Heart left ventricle (tissue), 16 donors: ENCODE measurements around the gene ITIH6. TPM values are rescaled to one million over a fixed set of nuclear protein-coding genes. Genes with fewer than 3 reads are reported as not detected.

Source experiments
- ATAC-seq, 4 donors: fragments of 200-7000 bp; cut with Tn5 transposase; one replicate each; pipeline ENCODE4 v1.9.1; 2020 to 2022; ENCODE audit warnings: moderate library complexity in 4 of 4, mild to moderate bottlenecking in 3 of 4, moderate number of reproducible peaks in 1 of 4
- DNase-seq, 5 donors: peaks; one replicate each; pipeline ENCODE4 v3.0.0-alpha.2; 2020
- H3K27ac ChIP-seq, 12 donors: fragments of 200-600 bp; sonication (generic) in 4 of 12; one replicate each; pipeline versions ENCODE4 v1.5.0 to v1.8.0; 2016 to 2022; ENCODE audit warnings: mild to moderate bottlenecking in 2 of 12
- H3K27me3 ChIP-seq, 9 donors: fragments of 200-600 bp; sonication (generic) in 2 of 9; one replicate each; pipeline versions ENCODE4 v1.5.1 to v1.8.0; 2016 to 2022; ENCODE audit warnings: mild to moderate bottlenecking in 3 of 9
- H3K36me3 ChIP-seq, 9 donors: fragments of 200-600 bp; sonication (generic) in 2 of 9; one replicate each; pipeline versions ENCODE4 v1.5.0 to v1.8.0; 2018 to 2022; ENCODE audit warnings: mild to moderate bottlenecking in 2 of 9
- H3K4me1 ChIP-seq, 12 donors: fragments of 200-600 bp; sonication (generic) in 4 of 12; one replicate each; pipeline versions ENCODE4 v1.5.0 to v1.8.0; 2016 to 2022; ENCODE audit warnings: mild to moderate bottlenecking in 3 of 12
- H3K4me3 ChIP-seq, 12 donors: fragments of 200-600 bp; sonication (generic) in 4 of 12; one replicate each; pipeline versions ENCODE4 v1.5.0 to v1.8.0; 2017 to 2022; ENCODE audit warnings: mild to moderate bottlenecking in 9 of 12, moderate library complexity in 4 of 12
- H3K9me3 ChIP-seq, 12 donors: fragments of 200-600 bp; sonication (generic) in 4 of 12; one replicate each; pipeline versions ENCODE4 v1.5.0 to v1.8.0; 2016 to 2022; ENCODE audit warnings: mild to moderate bottlenecking in 1 of 12
- POLR2A ChIP-seq, 2 donors: fragments of 450-650 bp; IDR thresholded peaks; one replicate each; pipeline ENCODE4 v1.6.1; 2017; ENCODE audit warnings: antibody characterized with exemption in 2 of 2, mild to moderate bottlenecking in 2 of 2, moderate library complexity in 2 of 2
- whole genome bisulfite sequencing, 4 donors: extraction: QIAGEN DNeasy Blood & Tissue Kit in 2 of 4; methylation state at CpG; one replicate each; pipeline versions ENCODE4 v1.1.5 to v1.1.7; 2013 to 2018; 5-methylcytosine and 5-hydroxymethylcytosine counted together
- intact Hi-C, 10 donors: fragments of 100-400 bp; cut with DNase I; formaldehyde crosslinking; loops; one replicate each; pipeline versions ENCODE4 v1.11.1 to v1.14.2; 2022
- polyA plus RNA-seq, 2 donors: library from polyadenylated mRNA; stranded (reverse); fragments of 200-250 nt; gene quantifications; one replicate each; pipeline ENCODE4 v1.2.3, GENCODE V29; 2013
- total RNA-seq, 9 donors: library from RNA; depleted of rRNA in 2 of 9; stranded (reverse); fragments of >200 nt in 2 of 9; fragmentation: NEBNext Ultra II Directional in 3 of 9; extraction: Animal tissue kit (Norgen Biotek cat#: 25700) in 3 of 9; gene quantifications; one replicate each; pipeline versions ENCODE4 v1.1.0 to v1.2.4, GENCODE V29; 2016 to 2023
- TF ChIP-seq, protein P1 (sequence below), 12 donors: fragments of 200-600 bp; sonication (generic) in 4 of 12; IDR thresholded peaks; one replicate each; pipeline versions ENCODE4 v1.5.0 to v1.8.0; 2018 to 2022; ENCODE audit warnings: antibody characterized with exemption in 12 of 12, mild to moderate bottlenecking in 5 of 12
- donor health status: ischemic (EF 13 %, LVEDD 7.1; RV severe dilation, severe dysfunction).
- donor health status: healthy with polysubstance abuse.
- donor health status: DM: no; HTN: yes; CAD: no.
- donor health status: DM: no; HTN: no; CAD: no.
- donor health status: ischemic (EF 25% LVEDD 6.9; RV normal size, moderate dysfunction).
- donor health status: ischemic (EF 25% LVEDD 5.7; RV mildly dilated, moderate dysfunction).
- donor health status: healthy.
- donor health status: DM: yes; HTN: yes; CAD: no.
- donor health status: ischemic (EF 35%, LVEDD 5.7; RV mildly dilated, moderate dysfunction).
- donor health status: nonischemic (EF 11% LVEDD 7.7; RV severe dilation, severe dysfunction).
- donor health status: DM: yes; HTN: yes; CAD: no.
- donor health status: PGD.
- donor health status: ischemic (EF 29% LVEDD 5.4; RV normal size, mild dysfunction).
- donor health status: nonischemic (EF 23%, LVEDD 6.1; RV moderate dilation, normal function).

The ITIH6 gene
- total and polyA plus RNA-seq, 11 donors, result not detected

DNA sequence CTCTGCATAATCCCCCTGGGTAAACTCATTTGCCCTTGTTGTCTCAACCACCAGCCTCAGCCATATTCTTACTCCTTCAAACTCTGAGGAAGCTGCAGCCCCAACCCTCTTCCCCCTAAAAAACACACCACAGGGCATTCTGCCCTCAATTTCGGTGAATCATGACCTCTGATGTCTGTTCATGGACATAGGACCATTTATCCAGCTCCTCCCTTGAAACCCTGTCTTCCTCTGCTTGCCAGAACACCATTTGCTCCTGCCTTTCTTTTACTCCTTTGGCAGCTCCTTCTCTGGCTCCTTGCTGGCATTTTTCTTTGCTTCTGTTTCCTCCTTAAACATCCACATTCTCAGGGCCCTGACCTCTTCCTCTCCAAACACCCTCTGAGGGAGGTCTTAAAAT is 87.1 kb downstream of the ITIH6 start:
- ATAC-seq (no peak), DNase-seq (no peak)
- TF ChIP-seq POLR2A (IDR thresholded peaks at IDR 0.05), result no peak
- TF ChIP-seq, protein P1, sequence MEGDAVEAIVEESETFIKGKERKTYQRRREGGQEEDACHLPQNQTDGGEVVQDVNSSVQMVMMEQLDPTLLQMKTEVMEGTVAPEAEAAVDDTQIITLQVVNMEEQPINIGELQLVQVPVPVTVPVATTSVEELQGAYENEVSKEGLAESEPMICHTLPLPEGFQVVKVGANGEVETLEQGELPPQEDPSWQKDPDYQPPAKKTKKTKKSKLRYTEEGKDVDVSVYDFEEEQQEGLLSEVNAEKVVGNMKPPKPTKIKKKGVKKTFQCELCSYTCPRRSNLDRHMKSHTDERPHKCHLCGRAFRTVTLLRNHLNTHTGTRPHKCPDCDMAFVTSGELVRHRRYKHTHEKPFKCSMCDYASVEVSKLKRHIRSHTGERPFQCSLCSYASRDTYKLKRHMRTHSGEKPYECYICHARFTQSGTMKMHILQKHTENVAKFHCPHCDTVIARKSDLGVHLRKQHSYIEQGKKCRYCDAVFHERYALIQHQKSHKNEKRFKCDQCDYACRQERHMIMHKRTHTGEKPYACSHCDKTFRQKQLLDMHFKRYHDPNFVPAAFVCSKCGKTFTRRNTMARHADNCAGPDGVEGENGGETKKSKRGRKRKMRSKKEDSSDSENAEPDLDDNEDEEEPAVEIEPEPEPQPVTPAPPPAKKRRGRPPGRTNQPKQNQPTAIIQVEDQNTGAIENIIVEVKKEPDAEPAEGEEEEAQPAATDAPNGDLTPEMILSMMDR (IDR thresholded peaks at IDR 0.05), result no peak
- 29 to 71% (median 44%) methylated on average over 1 of the region's 1 CpG for WGBS, 4 donors
- H3K9me3 ChIP-seq, result no peaks in the 10 kb centered on the region
- peaks cover 0 to 3% (median 0%) of the 10 kb centered on the region in 9 donors for H3K27me3 ChIP-seq
- no peak overlapping the region for H3K27ac ChIP-seq
- intact Hi-C loops, result no loop called here
- H3K36me3 ChIP-seq, result no peaks in the 10 kb centered on the region
- no peaks in the 10 kb centered on the region for H3K4me1 ChIP-seq
- H3K4me3 ChIP-seq, result no peak overlapping the region

DNA sequence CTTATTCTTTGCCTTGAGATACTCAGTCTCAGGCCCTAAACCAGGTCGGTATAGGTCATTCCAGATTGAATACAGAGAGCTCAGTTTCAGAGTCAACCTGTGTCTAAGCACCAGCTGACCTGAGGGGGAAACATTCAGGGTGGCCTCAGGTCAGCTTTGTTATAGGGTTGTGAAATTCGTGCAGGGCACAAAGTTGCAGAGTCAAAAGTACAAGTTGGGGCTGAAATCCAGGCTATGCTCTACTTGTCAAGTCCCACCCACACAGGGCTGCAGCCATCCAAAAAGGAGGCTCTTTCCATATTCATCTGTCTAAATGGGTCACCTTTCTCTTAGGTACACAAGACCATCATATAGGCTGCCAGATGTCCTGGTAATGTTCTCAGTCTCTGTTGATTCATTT is 89.7 kb downstream of the ITIH6 start:
- Histone ChIP-seq H3K27me3 (peaks cover 0 to 10% (median 0%) of the 10 kb centered on the region in 9 donors), H3K27ac (no peak overlapping the region), H3K4me3 (no peak overlapping the region), H3K36me3 (no peaks in the 10 kb centered on the region), H3K9me3 (no peaks in the 10 kb centered on the region), H3K4me1 (no peaks in the 10 kb centered on the region)
- TF ChIP-seq, protein P1 (IDR thresholded peaks at IDR 0.05), result no peak
- no peak for TF ChIP-seq POLR2A (IDR thresholded peaks at IDR 0.05)
- no peak for DNase-seq
- WGBS, 4 donors, result 34 to 74% (median 61%) methylated on average over 2 of the region's 2 CpGs
- no peak for ATAC-seq
- intact Hi-C loops, result no loop called here

Other genes starting within 250 kb of the ITIH6 start
- 100 to 1,000 TPM in 5 of 9 donors, 10 to 100 TPM in 4; 80.7 to 126 (median 102) TPM for gene MAGED2, start 9.5 kb upstream of the ITIH6 start, total RNA-seq
- 10 to 100 TPM; 59.3 to 90.9 TPM for gene MAGED2, start 9.5 kb upstream of the ITIH6 start, polyA plus RNA-seq
- 1 to 10 TPM; 1.0 to 6.2 (median 2.5) TPM for gene TRO, start 122.6 kb upstream of the ITIH6 start, total RNA-seq
- gene TRO, start 122.6 kb upstream of the ITIH6 start, polyA plus RNA-seq, result 1 to 10 TPM; 1.3 to 2.5 TPM
- 1 to 10 TPM in 1 of 9 donors, under 1 TPM in 5, not detected in 3; 0.14 to 1.2 (median 0.31) TPM for gene PFKFB1, start 195.9 kb upstream of the ITIH6 start, total RNA-seq
- gene PFKFB1, start 195.9 kb upstream of the ITIH6 start, polyA plus RNA-seq, result under 1 TPM; 0.11 to 0.19 TPM
- gene APEX2, start 202.1 kb upstream of the ITIH6 start, total RNA-seq, result 10 to 100 TPM in 1 of 9 donors, 1 to 10 TPM in 8; 6.8 to 12.4 (median 8.6) TPM
- 10 to 100 TPM in 1 of 2 donors, 1 to 10 TPM in 1; 4.5 to 10.6 TPM for gene APEX2, start 202.1 kb upstream of the ITIH6 start, polyA plus RNA-seq
- 1 to 10 TPM in 8 of 9 donors, under 1 TPM in 1; 0.44 to 8.3 (median 2.2) TPM for gene ALAS2, start 232.7 kb upstream of the ITIH6 start, total RNA-seq
- under 1 TPM in 1 of 2 donors, not detected in 1; 0.06 TPM for gene ALAS2, start 232.7 kb upstream of the ITIH6 start, polyA plus RNA-seq